Neural progenitor cell (in vitro differentiated cells): ENCODE data around the gene DNAJB2.

Experiments
- CTCF ChIP-seq: fragments of 200-600 bp; sonication (generic); IDR thresholded peaks from 2 replicates; pipeline ENCODE4 v1.5.1; 2017; ENCODE audit warnings: antibody characterized with exemption, mild to moderate bottlenecking
- EZH2 ChIP-seq: fragments of 200-600 bp; sonication (generic); IDR thresholded peaks from 2 replicates; pipeline ENCODE4 v1.6.1; 2017; ENCODE audit warnings: antibody characterized with exemption, mild to moderate bottlenecking, moderate library complexity
- EZH2phosphoT487 ChIP-seq: fragments of 200-600 bp; sonication (generic); IDR thresholded peaks from 2 replicates; pipeline ENCODE4 v1.6.1; 2017; ENCODE audit warnings: antibody characterized with exemption

- TF ChIP-seq CTCF (no peak), EZH2phosphoT487 (no peak), EZH2 (no peak)
Measured at GRCh38 chr2:219306047-219306446, 26.9 kb downstream of the DNAJB2 start.
